ENCODE results near the gene HOXB3.

DNA sequence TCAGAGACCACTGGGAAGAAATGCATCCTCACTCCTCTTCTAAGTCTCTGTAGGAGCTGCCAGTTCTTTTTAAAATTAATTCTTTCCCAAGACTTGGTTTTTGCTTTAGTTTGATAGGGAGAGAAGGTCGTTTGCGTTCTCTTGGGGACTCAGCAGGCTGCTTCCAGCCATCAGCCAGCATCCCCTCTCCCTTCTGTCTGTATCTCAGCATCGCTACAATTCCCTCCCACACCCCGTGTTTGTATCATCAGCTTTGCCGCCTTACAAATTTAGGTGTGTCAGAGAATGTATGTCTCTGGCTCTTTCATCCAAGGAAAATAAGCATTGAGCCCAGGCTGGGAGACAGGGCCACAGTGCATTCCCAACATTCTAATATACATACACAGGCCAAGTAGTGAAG, 9.3 kb upstream of the HOXB3 start:
- TF ChIP-seq POLR2AphosphoS5 (IDR thresholded peaks at IDR 0.05): no peak
- TF ChIP-seq, protein P1, sequence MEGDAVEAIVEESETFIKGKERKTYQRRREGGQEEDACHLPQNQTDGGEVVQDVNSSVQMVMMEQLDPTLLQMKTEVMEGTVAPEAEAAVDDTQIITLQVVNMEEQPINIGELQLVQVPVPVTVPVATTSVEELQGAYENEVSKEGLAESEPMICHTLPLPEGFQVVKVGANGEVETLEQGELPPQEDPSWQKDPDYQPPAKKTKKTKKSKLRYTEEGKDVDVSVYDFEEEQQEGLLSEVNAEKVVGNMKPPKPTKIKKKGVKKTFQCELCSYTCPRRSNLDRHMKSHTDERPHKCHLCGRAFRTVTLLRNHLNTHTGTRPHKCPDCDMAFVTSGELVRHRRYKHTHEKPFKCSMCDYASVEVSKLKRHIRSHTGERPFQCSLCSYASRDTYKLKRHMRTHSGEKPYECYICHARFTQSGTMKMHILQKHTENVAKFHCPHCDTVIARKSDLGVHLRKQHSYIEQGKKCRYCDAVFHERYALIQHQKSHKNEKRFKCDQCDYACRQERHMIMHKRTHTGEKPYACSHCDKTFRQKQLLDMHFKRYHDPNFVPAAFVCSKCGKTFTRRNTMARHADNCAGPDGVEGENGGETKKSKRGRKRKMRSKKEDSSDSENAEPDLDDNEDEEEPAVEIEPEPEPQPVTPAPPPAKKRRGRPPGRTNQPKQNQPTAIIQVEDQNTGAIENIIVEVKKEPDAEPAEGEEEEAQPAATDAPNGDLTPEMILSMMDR (IDR thresholded peaks at IDR 0.05): no peak
